Measurements from ENCODE around the gene DTWD2.

DNA sequence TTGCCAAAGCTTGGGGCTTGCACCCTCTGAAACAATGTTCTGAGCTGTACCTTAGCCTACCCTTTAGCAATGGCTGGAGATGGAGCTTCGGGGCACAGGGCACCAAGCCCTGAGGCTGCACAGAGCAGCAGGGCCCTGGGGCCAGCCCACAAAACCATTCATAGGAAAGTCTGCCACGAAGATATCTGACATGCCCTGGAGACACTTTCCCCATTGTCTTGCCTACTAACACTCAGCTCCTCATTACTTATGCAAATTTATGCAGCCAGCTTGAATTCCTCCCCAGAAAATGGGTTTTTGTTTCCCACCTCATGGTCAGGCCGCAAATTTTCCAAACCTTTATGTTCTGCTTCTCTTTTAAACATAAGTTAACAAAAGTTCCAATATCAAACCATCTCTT is 105.7 kb downstream of the DTWD2 start:
- TF ChIP-seq, protein P1, sequence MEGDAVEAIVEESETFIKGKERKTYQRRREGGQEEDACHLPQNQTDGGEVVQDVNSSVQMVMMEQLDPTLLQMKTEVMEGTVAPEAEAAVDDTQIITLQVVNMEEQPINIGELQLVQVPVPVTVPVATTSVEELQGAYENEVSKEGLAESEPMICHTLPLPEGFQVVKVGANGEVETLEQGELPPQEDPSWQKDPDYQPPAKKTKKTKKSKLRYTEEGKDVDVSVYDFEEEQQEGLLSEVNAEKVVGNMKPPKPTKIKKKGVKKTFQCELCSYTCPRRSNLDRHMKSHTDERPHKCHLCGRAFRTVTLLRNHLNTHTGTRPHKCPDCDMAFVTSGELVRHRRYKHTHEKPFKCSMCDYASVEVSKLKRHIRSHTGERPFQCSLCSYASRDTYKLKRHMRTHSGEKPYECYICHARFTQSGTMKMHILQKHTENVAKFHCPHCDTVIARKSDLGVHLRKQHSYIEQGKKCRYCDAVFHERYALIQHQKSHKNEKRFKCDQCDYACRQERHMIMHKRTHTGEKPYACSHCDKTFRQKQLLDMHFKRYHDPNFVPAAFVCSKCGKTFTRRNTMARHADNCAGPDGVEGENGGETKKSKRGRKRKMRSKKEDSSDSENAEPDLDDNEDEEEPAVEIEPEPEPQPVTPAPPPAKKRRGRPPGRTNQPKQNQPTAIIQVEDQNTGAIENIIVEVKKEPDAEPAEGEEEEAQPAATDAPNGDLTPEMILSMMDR (IDR thresholded peaks at IDR 0.05; ENCODE audit: low read depth, low read length, poor library complexity, severe bottlenecking), result no peak
- no peak for TF ChIP-seq EZH2phosphoT487 (IDR thresholded peaks at IDR 0.05; ENCODE audit: borderline replicate concordance, low read length)

Measured in DOHH2 (cell line).